Thoracic aorta (tissue), 2 donors: ENCODE results near the gene MICALL1. TPM values are rescaled to one million over a fixed set of nuclear protein-coding genes. Genes with fewer than 3 reads are reported as not detected.
A peak's percentile ranks its signal among the peaks of the same experiment; 100 is the strongest.

ENCODE experiments used
- ATAC-seq: fragments of 150-250 bp; one replicate; pipeline ENCODE4 v1.8.0; 2017; ENCODE audit warnings: low read depth; ENCODE audit not compliant: insufficient number of reproducible peaks, low FRiP score
- DNase-seq: peaks from one replicate; pipeline ENCODE4 v3.0.0-alpha.2; 2020; ENCODE audit warnings: low spot score
- H3K27ac ChIP-seq, 2 donors: fragments of 200-600 bp; sonication (generic); 1 replicate in 1 of 2; 2 replicates in 1 of 2; pipeline ENCODE4 v1.5.1; 2016; ENCODE audit warnings: mild to moderate bottlenecking in 2 of 2, moderate library complexity in 2 of 2
- H3K27me3 ChIP-seq: fragments of 200-600 bp; sonication (generic); replicated peaks from 2 replicates; pipeline ENCODE4 v1.6.0; 2016; ENCODE audit warnings: mild to moderate bottlenecking; ENCODE audit not compliant: insufficient read depth
- H3K36me3 ChIP-seq: fragments of 200-600 bp; sonication (generic); one replicate; pipeline ENCODE4 v1.5.1; 2016
- H3K4me1 ChIP-seq, 2 donors: fragments of 200-600 bp; sonication (generic); 1 replicate in 1 of 2; 2 replicates in 1 of 2; pipeline versions ENCODE4 v1.5.1 to v1.6.0; 2016; ENCODE audit warnings: low read depth in 2 of 2, mild to moderate bottlenecking in 1 of 2; ENCODE audit not compliant: control insufficient read depth in 1 of 2
- H3K4me3 ChIP-seq: fragments of 200-600 bp; sonication (generic); 2 replicates; pipeline ENCODE4 v1.5.1; 2016; ENCODE audit warnings: mild to moderate bottlenecking
- H3K9me3 ChIP-seq: fragments of 200-600 bp; sonication (generic); 2 replicates; pipeline ENCODE4 v1.5.1; 2016
- CTCF ChIP-seq: fragments of 200-600 bp; sonication (generic); IDR thresholded peaks from one replicate; pipeline ENCODE4 v1.5.1; 2019; ENCODE audit warnings: antibody characterized with exemption
- total RNA-seq, 2 donors: library from RNA; depleted of rRNA; stranded (reverse); fragments of >200 nt; gene quantifications; one replicate each; pipeline versions ENCODE4 v1.1.0 to v1.2.3, GENCODE V29; 2016

The MICALL1 gene
- total RNA-seq, 2 donors from 2014 or later: 16.8 to 49.3 TPM

- Histone ChIP-seq H3K9me3 (no peaks in the 10 kb centered on the region), H3K4me1 (peaks cover 8 to 42% of the 10 kb centered on the region in 2 donors), H3K27ac (peak overlapping the region; percentile 61 to 76), H3K36me3 (peaks cover 7% of the 10 kb centered on the region), H3K4me3 (no peak overlapping the region), H3K27me3 (no peaks in the 10 kb centered on the region)
- no peak for TF ChIP-seq CTCF
- no peak for ATAC-seq
- DNase-seq: peak; percentile 33
Measured at GRCh38 chr22:37892566-37893335, 13.3 kb upstream of the MICALL1 start.

- H3K27me3 ChIP-seq: no peaks in the 10 kb centered on the region
- peak overlapping the region; percentile 61 to 76 for H3K27ac ChIP-seq
- DNase-seq (no peak), ATAC-seq (no peak)
- H3K4me3 ChIP-seq: no peak overlapping the region
- no peaks in the 10 kb centered on the region for H3K9me3 ChIP-seq
- peaks cover 7% of the 10 kb centered on the region for H3K36me3 ChIP-seq
- TF ChIP-seq CTCF: no peak
- H3K4me1 ChIP-seq: peaks cover 8 to 42% of the 10 kb centered on the region in 2 donors
Measured at GRCh38 chr22:37893583-37893983, 12.5 kb upstream of the MICALL1 start.

- Histone ChIP-seq H3K9me3 (no peaks in the 10 kb centered on the region), H3K27ac (no peak overlapping the region), H3K4me3 (no peak overlapping the region), H3K4me1 (peaks cover 8 to 42% of the 10 kb centered on the region in 2 donors), H3K36me3 (no peaks in the 10 kb centered on the region), H3K27me3 (no peaks in the 10 kb centered on the region)
- DNase-seq (no peak), ATAC-seq (no peak)
- no peak for TF ChIP-seq CTCF
Measured at GRCh38 chr22:37894939-37895670, 11.0 kb upstream of the MICALL1 start.

- Histone ChIP-seq H3K4me3 (no peak overlapping the region), H3K27ac (no peak overlapping the region), H3K9me3 (no peaks in the 10 kb centered on the region), H3K27me3 (no peaks in the 10 kb centered on the region), H3K36me3 (no peaks in the 10 kb centered on the region), H3K4me1 (peaks cover 8 to 34% of the 10 kb centered on the region in 2 donors)
- TF ChIP-seq CTCF: no peak
- no peak for DNase-seq
- no peak for ATAC-seq
Measured at GRCh38 chr22:37896181-37896592, 9.9 kb upstream of the MICALL1 start.

GRCh38 chr22:37896939-37897338 is 9.2 kb upstream of the MICALL1 start:
- H3K9me3 ChIP-seq: no peaks in the 10 kb centered on the region
- ATAC-seq: no peak
- peaks cover 8 to 27% of the 10 kb centered on the region in 2 donors for H3K4me1 ChIP-seq
- TF ChIP-seq CTCF: no peak
- H3K27me3 ChIP-seq: no peaks in the 10 kb centered on the region
- DNase-seq: no peak
- no peak overlapping the region for H3K4me3 ChIP-seq
- H3K36me3 ChIP-seq: no peaks in the 10 kb centered on the region
- no peak overlapping the region for H3K27ac ChIP-seq
